ENCODE results near the gene RPUSD4.

DNA sequence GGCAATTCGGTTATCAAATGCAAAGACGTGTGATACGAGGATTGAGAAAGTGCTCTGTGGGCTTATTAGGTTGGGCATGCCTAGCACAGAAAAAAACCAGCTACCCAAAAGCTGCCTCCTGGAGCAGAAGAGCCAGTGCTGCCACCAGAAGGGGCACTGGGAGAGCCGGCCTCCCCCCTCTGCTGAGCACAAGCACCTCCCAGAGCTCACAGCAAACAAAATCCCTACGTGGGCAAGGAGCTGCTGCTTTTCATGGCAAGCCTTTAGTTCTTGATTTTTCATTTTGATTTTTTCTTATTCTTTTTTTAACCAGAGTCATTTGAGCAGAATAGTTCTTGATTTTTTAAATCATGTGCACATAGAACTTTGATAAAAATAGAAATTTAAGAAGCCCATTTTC, 12.8 kb downstream of the RPUSD4 start:
- TF ChIP-seq HDAC6 (IDR thresholded peaks at IDR 0.05; ENCODE audit: unreplicated experiment) (no peak), SIN3A (IDR thresholded peaks at IDR 0.05; ENCODE audit: low read depth, low read length) (no peak), EZH2 (IDR thresholded peaks at IDR 0.05; ENCODE audit: borderline replicate concordance, control insufficient read depth, low read depth, low read length) (no peak), JUND (IDR thresholded peaks at IDR 0.05; ENCODE audit: low read depth, low read length) (no peak), IKZF1 (conservative IDR thresholded peaks at IDR 0.05) (no peak), WRNIP1 (IDR thresholded peaks at IDR 0.05; ENCODE audit: borderline replicate concordance, low read depth, low read length) (no peak), ZNF24 (IDR thresholded peaks at IDR 0.05) (no peak), POLR2AphosphoS5 (IDR thresholded peaks at IDR 0.05; ENCODE audit: low read length) (no peak), NRF1 (conservative IDR thresholded peaks at IDR 0.05; ENCODE audit: low read depth, low read length) (no peak), POLR2A (IDR thresholded peaks at IDR 0.05; ENCODE audit: low read depth, low read length) (no peak)

Measured in GM12878 (cell line).